ENCODE data around the gene RHBDD2. TPM values are rescaled to one million over a fixed set of nuclear protein-coding genes. Genes with fewer than 3 reads are reported as not detected.
"Not testable (repeated sequence)": the region's sequence is repeated elsewhere in the genome, so short reads cannot be mapped to it uniquely, and the experiment has no call there.

Gene RHBDD2
- total RNA-seq, 8 experiments from 2014 or later, result 44.1 to 157 (median 73.2) TPM

GRCh38 chr7:75868153-75868552 lies 10.7 kb upstream of the RHBDD2 start:
- H3K4me1 ChIP-seq (replicated peaks in 1 of 2), result peaks cover 0 to 9% of the 10 kb centered on the region in 2 donors
- no peak overlapping the region for H3K4me3 ChIP-seq
- 80 to 100% (median 93%) methylated on average over 1 to 2 of the region's 2 CpGs; no CpG with 5 or more reads in 2 of the 10 experiments for WGBS, 10 experiments
- no peak overlapping the region for H3K27ac ChIP-seq
- in situ Hi-C loops (cut with MboI; ENCODE audit: low pct_unique_long_range_greater_than_20kb in 2 of 9, low sequenced_read_pairs in 9 of 9, unreplicated experiment in 9 of 9), result loop anchor here in 2 of 9 experiments (10.0 to 25.0 kb wide), 2 partner anchors 144 to 147 kb away; no protein-coding TSS in a partner anchor
- no peak for ATAC-seq (replicated peaks in 6 of 8)

- in situ Hi-C loops (cut with MboI; ENCODE audit: low pct_unique_long_range_greater_than_20kb in 2 of 9, low sequenced_read_pairs in 9 of 9, unreplicated experiment in 9 of 9), result loop anchor here in 2 of 9 experiments (10.0 to 25.0 kb wide), 2 partner anchors 142 to 145 kb away; no protein-coding TSS in a partner anchor
- no peak for ATAC-seq (replicated peaks in 6 of 8)
Measured at GRCh38 chr7:75869776-75870379, 9.0 kb upstream of the RHBDD2 start.

DNA sequence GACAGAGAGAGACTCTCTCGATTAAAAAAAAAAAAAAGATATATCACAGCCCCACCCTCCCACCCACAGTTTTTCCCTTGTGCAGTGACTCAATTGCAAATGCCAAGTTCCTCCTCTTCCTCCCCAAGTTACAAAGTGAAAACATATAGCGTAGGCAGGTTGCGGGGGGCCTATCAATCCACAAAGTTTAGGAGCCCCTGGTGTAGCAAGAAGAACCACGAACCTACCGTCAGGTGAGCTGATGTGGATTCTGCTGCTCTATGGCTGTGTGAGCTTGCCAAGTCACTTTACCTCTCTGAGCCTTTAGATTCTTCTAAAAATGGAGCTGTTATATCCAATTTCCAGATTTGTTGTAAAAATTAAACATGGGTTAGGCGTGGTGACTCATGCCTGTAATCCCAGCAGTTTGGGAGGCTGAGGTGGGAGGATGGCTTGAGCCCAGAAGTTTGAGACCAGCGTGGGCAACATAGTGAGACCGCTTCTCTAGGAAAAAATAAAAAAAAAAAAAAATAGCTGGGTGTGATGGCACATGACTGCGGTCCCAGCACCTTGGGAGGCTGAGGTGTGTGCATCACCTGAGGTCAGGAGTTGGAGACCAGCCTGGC lies 8.2 kb upstream of the RHBDD2 start:
- Histone ChIP-seq H3K4me3 (no peak overlapping the region), H3K27ac (no peak overlapping the region), H3K4me1 (replicated peaks in 1 of 2) (peaks cover 0 to 9% of the 10 kb centered on the region in 2 donors)
- 60 to 100% (median 90%) methylated on average over 1 to 7 of the region's 9 CpGs; no CpG with 5 or more reads in 1 of the 10 experiments for WGBS, 10 experiments
- in situ Hi-C loops (cut with MboI; ENCODE audit: low pct_unique_long_range_greater_than_20kb in 2 of 9, low sequenced_read_pairs in 9 of 9, unreplicated experiment in 9 of 9), result loop anchor here in 1 of 9 experiments (25.0 kb wide), 1 partner anchor 142 kb away; no protein-coding TSS in a partner anchor
- ATAC-seq (replicated peaks in 6 of 8), result no peak

More at GRCh38 chr7:75869776-75870379, 9.0 kb upstream of the RHBDD2 start:
- 73 to 100% (median 86%) methylated on average over 1 to 6 of the region's 7 CpGs; no CpG with 5 or more reads in 2 of the 10 experiments for WGBS, 10 experiments
- H3K4me3 ChIP-seq, result no peak overlapping the region
- peaks cover 0 to 9% of the 10 kb centered on the region in 2 donors for H3K4me1 ChIP-seq (replicated peaks in 1 of 2)
- no peak overlapping the region for H3K27ac ChIP-seq

DNA sequence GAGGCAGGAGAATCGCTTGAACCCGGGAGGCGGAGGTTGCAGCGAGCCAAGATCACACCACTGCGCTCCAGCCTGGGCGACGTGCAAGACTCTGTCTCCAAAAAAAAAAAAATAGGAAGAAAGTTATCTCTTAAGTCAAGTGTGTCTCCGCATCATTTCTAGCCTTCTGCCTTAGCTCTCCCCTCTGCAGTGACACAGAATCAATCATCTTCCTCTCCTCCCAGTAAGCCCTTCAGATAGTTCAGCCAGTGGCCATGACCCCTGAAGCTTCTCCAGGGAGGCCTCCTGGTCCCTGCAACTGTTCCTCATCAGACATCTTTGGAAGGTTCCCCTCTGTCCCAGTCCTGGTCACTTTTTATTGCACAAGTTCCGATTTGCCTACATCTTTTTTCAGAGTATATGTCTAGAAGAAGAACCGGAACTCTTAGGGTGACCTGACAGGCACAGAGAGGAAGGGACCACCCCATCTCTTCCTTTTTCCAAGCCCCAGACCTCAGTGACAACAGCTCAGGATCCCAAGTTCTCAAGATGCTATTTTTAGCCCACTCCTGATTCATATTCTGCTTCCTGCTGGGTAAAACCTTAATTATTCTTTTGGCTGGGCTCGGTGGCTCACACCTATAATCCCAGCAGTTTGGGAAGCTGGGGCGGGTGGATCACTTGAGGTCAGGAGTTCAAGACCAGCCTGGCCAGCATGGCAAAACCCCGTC lies 6.6 kb upstream of the RHBDD2 start:
- WGBS, 10 experiments, result 37 to 100% (median 89%) methylated on average over 1 to 13 of the region's 13 CpGs
- Histone ChIP-seq H3K4me1 (replicated peaks in 1 of 2) (peaks cover 0 to 5% of the 10 kb centered on the region in 2 donors), H3K27ac (no peak overlapping the region), H3K4me3 (no peak overlapping the region)
- in situ Hi-C loops (cut with MboI; ENCODE audit: low pct_unique_long_range_greater_than_20kb in 2 of 9, low sequenced_read_pairs in 9 of 9, unreplicated experiment in 9 of 9), result loop anchor here in 1 of 9 experiments (25.0 kb wide), 1 partner anchor 140 kb away; no protein-coding TSS in a partner anchor
- peak in 3 of 8 experiments; percentile 7 to 31 (median 26) for ATAC-seq (replicated peaks in 6 of 8)

DNA sequence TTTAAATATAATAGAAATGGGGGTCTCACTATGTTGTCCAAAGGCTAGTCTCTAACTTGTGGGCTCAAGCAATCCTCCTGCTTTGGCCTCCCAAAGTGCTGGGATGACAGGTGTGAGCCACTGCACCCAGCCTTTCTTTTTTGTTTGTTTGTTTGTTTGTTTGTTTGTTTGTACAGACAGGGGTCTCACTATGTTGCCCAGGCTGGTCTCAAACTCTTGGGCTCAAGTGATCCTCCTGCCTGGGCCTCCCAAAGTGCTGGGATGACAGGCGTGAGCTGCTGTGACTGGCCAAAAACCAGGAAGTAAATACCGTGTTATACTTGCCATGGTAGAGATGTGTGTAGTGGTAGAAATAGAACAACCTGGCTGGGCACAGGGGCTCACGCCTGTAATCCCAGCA lies 4.7 kb upstream of the RHBDD2 start:
- in situ Hi-C loops (cut with MboI; ENCODE audit: low pct_unique_long_range_greater_than_20kb in 2 of 9, low sequenced_read_pairs in 9 of 9, unreplicated experiment in 9 of 9), result loop anchor here in 1 of 9 experiments (25.0 kb wide), 1 partner anchor 138 kb away; no protein-coding TSS in a partner anchor
- H3K4me1 ChIP-seq (replicated peaks in 1 of 2), result peaks cover 4 to 12% of the 10 kb centered on the region in 2 donors
- ATAC-seq (replicated peaks in 6 of 8); H3K27ac ChIP-seq; H3K4me3 ChIP-seq: not testable (repeated sequence)
- 40 to 80% methylated on average over 1 to 2 of the region's 3 CpGs; no CpG with 5 or more reads in 8 of the 10 experiments for WGBS, 10 experiments

DNA sequence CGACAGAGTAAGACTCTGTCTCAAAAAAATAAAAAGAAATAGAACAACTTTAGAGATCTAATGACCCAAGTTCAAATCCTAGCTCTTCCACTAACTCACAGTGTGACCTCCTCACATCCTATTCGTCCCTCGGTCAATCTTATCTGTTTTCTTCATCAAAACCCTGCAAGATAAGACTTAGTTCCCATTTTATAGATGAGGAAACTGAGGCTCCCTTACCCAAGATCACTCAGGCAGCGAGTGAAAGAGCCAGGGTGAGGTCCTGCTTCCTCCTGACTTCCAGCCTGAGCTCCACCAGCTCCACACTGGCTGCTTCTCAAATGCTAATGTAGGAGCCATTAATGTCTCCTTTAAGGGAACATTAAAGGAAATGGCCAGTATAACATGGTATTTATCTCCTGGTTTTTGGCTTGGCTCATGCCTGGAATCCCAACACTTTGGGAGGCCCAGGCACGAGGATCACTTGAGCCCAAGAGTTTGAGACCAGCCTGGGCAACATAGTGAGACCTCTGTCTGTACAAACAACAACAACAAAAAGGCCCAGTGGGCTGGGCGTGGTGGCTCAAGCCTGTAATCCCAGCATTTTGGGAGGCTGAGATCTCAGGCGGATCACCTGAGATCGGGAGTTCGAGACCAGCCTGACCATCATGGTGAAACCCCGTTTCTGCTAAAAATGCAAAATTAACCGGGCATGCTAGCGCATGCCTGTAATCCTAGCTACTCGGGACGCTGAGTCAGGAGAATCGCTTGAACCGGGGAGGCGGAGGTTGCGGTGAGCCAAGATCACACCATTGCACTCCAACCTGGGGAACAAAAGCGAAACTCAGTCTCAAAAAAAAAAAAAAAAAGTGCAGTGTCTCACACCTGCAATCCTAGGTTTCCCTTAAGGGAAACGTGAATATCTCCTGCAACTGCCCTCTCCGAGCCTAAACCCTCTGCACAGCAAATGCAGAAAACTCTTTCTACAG lies 3.4 kb upstream of the RHBDD2 start:
- ATAC-seq (replicated peaks in 6 of 8), result no peak
- 86 to 100% (median 88%) methylated on average over 1 to 15 of the region's 21 CpGs; no CpG with 5 or more reads in 1 of the 10 experiments for WGBS, 10 experiments
- Histone ChIP-seq H3K27ac (no peak overlapping the region), H3K4me1 (replicated peaks in 1 of 2) (peaks cover 9 to 14% of the 10 kb centered on the region in 2 donors), H3K4me3 (no peak overlapping the region)
- in situ Hi-C loops (cut with MboI; ENCODE audit: low pct_unique_long_range_greater_than_20kb in 2 of 9, low sequenced_read_pairs in 9 of 9, unreplicated experiment in 9 of 9), result no loop called here

DNA sequence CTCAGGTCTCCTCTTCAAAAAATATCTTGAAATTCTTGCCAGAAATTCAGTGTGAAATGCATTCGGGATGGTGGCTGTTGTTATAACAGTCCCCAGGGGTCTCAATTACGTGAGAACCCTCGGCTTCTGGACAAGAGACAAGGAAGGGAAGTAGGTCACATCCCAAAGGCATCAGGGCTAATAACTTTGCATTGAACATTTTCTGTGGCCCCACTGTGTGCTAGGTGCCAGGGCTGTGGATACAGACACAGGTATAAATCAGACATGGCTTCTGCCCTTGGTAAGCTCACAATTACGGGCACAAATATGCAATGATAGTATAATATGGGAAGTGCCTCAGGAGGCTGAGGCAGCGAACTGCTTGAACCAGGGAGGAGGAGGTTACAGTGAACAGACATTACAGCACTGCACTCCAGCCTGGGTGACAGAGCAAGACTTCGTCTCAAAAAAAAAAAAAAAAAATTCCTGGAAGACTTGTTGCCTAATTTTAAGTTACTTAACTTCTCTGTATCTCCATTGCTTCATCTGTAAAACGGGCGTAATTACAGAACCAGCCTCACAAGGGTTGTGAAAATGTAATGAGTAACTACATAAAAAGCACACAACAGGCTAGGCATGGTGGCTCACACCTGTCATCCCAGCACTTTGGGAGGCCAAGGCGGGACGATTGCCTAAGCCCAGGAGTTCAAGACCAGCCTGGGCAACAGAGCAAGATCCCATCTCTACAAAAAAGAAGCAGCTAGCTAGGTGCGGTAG lies 2.5 kb upstream of the RHBDD2 start:
- in situ Hi-C loops (cut with MboI; ENCODE audit: low pct_unique_long_range_greater_than_20kb in 2 of 9, low sequenced_read_pairs in 9 of 9, unreplicated experiment in 9 of 9), result no loop called here
- no peak overlapping the region for H3K27ac ChIP-seq
- H3K4me1 ChIP-seq (replicated peaks in 1 of 2), result peaks cover 18% of the 10 kb centered on the region in 2 donors
- H3K4me3 ChIP-seq, result no peak overlapping the region
- ATAC-seq (replicated peaks in 6 of 8), result no peak
- 62 to 100% (median 88%) methylated on average over 1 to 11 of the region's 11 CpGs for WGBS, 10 experiments

- peaks cover 13 to 20% of the 10 kb centered on the region in 2 donors for H3K4me1 ChIP-seq (replicated peaks in 1 of 2)
- peak overlapping the region; percentile 71 to 82 for H3K27ac ChIP-seq
- in situ Hi-C loops (cut with MboI; ENCODE audit: low pct_unique_long_range_greater_than_20kb in 2 of 9, low sequenced_read_pairs in 9 of 9, unreplicated experiment in 9 of 9), result no loop called here
- peak in 1 of 8 experiments; percentile 47 for ATAC-seq (replicated peaks in 6 of 8)
- peak overlapping the region; percentile 78 to 99 (median 93) for H3K4me3 ChIP-seq
- WGBS, 10 experiments, result 9 to 49% (median 16%) methylated on average over 1 to 7 of the region's 10 CpGs; no CpG with 5 or more reads in 2 of the 10 experiments
Measured at GRCh38 chr7:75878312-75878768, 494 bp upstream of the RHBDD2 start.

- H3K27ac ChIP-seq, result peak overlapping the region; percentile 90 to 91
- in situ Hi-C loops (cut with MboI; ENCODE audit: low pct_unique_long_range_greater_than_20kb in 2 of 9, low sequenced_read_pairs in 9 of 9, unreplicated experiment in 9 of 9), result no loop called here
- WGBS, 10 experiments, result 0 to 20% (median 10%) methylated on average over 1 to 8 of the region's 8 CpGs
- peak overlapping the region; percentile 78 to 99 (median 93) for H3K4me3 ChIP-seq
- H3K4me1 ChIP-seq (replicated peaks in 1 of 2), result peaks cover 13 to 20% of the 10 kb centered on the region in 2 donors
- peak in 4 of 8 experiments; percentile 2 to 22 (median 14) for ATAC-seq (replicated peaks in 6 of 8)
Measured at GRCh38 chr7:75879771-75880184, 944 bp downstream of the RHBDD2 start.

DNA sequence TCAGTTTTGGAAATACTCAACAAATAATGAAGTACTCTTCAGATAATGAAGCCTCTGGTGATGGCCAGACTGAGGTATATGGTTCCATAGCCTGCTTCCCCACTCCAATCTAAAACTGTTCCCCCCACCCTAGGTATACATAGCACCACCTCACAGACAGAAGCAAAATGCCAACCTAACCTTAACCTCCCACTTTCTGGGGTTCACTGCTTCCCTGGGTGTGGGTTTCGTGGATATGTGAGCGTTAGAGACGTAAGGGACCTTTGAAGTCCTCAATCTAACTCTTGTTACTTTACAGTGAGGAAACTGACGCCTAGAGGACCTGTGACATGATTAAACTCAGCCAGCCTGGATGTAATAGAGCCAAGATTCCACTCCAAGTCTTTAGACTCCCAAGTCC lies 1.4 kb downstream of the RHBDD2 start:
- no peak for ATAC-seq (replicated peaks in 6 of 8)
- WGBS, 10 experiments, result 33 to 93% (median 78%) methylated on average over 1 to 4 of the region's 4 CpGs; no CpG with 5 or more reads in 5 of the 10 experiments
- Histone ChIP-seq H3K27ac (peak overlapping the region; percentile 90 to 91), H3K4me1 (replicated peaks in 1 of 2) (peaks cover 13 to 20% of the 10 kb centered on the region in 2 donors), H3K4me3 (peak overlapping the region; percentile 78 to 99 (median 93))
- in situ Hi-C loops (cut with MboI; ENCODE audit: low pct_unique_long_range_greater_than_20kb in 2 of 9, low sequenced_read_pairs in 9 of 9, unreplicated experiment in 9 of 9), result no loop called here

- no peak for ATAC-seq (replicated peaks in 6 of 8)
- WGBS, 10 experiments, result 25 to 100% (median 79%) methylated on average over 2 to 18 of the region's 23 CpGs
- Histone ChIP-seq H3K4me3 (no peak overlapping the region), H3K27ac (no peak overlapping the region), H3K4me1 (replicated peaks in 1 of 2) (peaks cover 13 to 20% of the 10 kb centered on the region in 2 donors)
- in situ Hi-C loops (cut with MboI; ENCODE audit: low pct_unique_long_range_greater_than_20kb in 2 of 9, low sequenced_read_pairs in 9 of 9, unreplicated experiment in 9 of 9), result no loop called here
Measured at GRCh38 chr7:75881436-75882095, 2.7 kb downstream of the RHBDD2 start.

All from motor neuron (in vitro differentiated cells).